ENCODE data around the gene TOP2A.
"Not testable (repeated sequence)": the region's sequence is repeated elsewhere in the genome, so short reads cannot be mapped to it uniquely, and the experiment has no call there.

The TOP2A gene

DNA sequence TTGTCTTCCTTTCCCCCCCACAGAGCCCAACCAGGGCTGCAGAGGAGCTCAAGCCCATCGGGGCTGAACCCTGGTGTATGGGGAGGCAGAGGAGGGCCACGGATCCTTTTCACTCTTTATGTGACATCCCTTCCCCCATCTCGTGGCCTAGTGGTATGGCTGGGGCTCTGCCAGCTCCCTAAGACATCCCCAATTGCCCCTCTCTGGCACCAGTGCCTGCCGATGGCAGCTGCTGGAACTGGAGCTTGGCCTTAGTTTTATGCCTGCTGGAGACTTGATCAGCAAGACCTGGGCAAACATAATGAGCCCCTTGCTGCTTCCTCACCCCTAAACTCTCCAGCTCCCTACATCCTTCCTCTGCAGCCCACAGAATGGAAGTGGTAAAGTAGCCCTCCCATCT lies 8.0 kb upstream of the TOP2A start:
- no peak for DNase-seq

DNA sequence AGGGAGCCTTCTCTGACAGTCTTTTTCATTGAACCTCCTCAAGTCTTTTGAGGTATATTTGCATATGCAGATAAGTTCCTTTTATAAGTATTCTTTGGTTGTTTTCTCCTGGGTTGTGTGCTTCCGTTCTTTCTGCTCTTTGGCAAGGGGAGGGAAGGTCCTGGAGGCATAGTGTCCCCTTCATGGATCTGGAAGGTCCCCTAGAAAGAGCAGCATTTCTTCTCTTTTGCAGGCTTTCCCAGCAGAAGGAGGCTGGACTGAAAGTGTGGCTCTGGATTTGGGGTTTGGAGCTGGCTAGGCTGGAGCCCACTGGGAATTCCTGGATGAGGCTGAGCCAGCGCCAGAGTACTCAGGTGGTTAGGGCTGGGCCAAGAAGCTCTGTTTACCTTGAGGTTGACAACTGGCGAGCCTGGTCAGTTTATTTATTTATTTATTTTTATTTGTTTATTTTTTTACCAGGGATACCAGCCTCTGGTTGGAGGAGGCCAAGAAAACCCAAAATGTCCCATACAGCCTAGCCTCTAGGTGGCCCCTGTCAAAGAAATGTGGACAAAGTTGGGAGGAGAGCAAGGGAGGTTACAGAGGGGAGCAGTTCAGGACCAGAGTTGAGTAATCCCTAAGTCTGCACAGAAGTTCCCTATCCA lies 5.4 kb upstream of the TOP2A start:
- DNase-seq, result no peak

GRCh38 chr17:40419559-40420331 lies 2.0 kb upstream of the TOP2A start:
- DNase-seq, result no peak

GRCh38 chr17:40418428-40418706 lies 671 bp upstream of the TOP2A start:
- DNase-seq, result no peak

DNA sequence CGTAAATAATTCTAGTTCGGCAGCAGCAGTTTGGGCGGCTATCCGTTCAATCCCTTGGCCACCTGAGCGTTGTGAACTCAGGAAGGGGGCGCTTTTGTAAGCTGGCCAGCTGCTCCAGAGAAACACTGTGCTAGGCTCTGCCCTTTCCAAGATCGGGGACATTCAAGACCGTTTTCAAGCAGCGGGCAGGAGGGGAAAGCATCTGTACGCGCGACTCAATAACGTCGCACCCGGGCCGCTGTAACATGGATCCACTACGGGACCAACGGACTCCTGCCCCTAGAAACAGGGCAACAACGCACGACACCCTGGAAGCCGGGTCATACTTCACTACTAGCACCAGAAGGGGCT lies 463 bp downstream of the TOP2A start:
- no peak for DNase-seq

DNA sequence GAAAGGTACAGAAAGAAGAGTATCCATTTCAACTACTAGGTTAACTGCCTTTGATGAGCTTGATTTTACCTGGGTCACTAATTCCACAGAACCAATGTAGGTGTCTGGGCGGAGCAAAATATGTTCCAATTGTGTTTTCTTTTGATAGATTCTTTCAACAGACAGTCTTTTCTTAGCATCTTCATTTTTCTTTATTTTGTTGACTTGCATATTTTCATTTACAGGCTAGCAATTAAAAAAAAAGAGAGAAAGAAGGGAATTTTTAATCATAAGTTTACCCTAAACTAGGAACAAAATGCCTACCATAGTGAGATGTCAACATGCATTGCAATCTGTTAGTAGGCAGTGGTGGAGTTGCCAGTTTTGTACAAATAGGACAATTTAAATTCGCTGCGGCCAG lies 1.0 kb downstream of the TOP2A start:
- DNase-seq, result no peak

DNA sequence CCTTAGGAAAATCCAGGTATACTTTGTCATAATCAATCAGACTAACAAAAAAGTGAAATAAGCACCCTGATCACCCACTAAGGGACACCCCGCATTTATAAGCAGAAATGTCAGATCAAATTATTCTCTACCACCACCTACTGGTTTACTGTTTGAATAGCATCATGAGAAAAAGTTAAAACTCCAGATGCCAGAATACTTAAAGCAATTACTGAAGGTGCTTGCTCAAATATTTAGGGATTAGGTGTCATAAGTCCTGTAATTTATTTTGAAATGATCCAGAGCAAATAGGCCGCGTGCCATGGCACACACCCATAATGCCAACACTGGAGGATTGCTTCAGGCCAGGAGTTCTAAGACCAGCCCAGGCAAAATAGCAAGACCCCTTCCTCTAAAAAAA lies 2.3 kb downstream of the TOP2A start:
- no peak for DNase-seq

DNA sequence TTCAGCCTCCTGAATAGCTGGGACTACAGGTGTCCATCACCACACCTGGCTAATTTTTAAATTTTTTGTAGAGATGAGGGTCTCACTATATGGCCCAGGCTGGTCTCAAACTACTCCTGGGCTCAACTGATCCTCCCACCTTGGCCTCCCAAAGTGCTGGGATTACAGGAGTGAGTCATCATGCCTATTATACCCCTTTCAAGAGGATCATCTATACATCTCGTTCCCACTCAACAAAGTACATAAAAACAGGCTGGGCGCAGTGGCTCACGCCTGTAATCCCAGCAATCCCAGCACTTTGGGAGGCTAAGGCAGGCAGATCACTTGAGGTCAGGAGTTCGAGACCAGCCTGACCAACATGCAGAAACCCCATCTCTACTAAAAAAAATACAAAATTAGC lies 3.4 kb downstream of the TOP2A start:
- DNase-seq, result not testable (repeated sequence)

GRCh38 chr17:40412880-40413279 lies 4.8 kb downstream of the TOP2A start:
- DNase-seq, result no peak

GRCh38 chr17:40411821-40412220 lies 5.9 kb downstream of the TOP2A start:
- DNase-seq, result no peak

- no peak for DNase-seq
Observed at GRCh38 chr17:40410082-40410481, 7.6 kb downstream of the TOP2A start.

GRCh38 chr17:40409540-40409939 lies 8.2 kb downstream of the TOP2A start:
- not testable (repeated sequence) for DNase-seq

DNA sequence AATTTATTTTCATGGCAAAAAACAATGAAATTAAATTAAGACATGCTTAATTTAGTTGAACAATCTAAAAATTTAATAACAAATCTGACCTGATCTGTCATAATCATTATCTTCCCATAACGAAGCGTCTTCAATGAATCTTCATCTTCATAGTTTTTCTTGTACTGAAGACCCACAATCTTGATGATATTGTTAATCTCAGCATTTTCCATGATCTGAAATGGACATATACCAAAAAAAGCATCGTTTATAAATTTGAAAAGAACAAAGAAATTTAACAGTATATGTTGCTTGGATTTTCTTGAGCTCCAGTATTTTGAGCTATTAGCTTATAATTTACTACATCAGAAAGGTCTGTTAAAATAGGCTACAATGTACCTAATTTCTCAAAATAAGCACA lies 10.2 kb downstream of the TOP2A start:
- DNase-seq, result no peak

GRCh38 chr17:40404003-40404402 lies 13.7 kb downstream of the TOP2A start:
- DNase-seq, result no peak

DNA sequence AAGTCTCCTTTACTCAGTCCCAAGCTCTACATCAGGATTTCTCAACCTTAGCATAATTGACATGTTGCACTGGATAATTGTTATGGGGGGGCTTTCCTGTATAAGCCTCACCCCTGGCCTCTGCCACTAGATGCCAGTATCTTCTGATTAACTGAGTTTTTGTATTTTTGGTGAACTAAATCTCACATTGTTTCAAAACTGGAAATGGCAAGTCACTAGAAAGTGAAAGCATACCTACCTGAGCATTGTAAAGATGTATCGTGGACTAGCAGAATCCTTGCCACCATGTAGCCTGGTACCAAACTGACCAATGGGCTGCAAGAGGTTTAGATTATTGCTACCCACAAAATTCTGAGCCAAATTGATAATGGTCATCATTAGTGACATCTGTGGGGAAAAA lies 15.0 kb downstream of the TOP2A start:
- no peak for DNase-seq

GRCh38 chr17:40399185-40399584 lies 18.5 kb downstream of the TOP2A start:
- DNase-seq, result no peak

- DNase-seq, result not testable (repeated sequence)
Observed at GRCh38 chr17:40386555-40386954, 31.1 kb downstream of the TOP2A start.

DNA sequence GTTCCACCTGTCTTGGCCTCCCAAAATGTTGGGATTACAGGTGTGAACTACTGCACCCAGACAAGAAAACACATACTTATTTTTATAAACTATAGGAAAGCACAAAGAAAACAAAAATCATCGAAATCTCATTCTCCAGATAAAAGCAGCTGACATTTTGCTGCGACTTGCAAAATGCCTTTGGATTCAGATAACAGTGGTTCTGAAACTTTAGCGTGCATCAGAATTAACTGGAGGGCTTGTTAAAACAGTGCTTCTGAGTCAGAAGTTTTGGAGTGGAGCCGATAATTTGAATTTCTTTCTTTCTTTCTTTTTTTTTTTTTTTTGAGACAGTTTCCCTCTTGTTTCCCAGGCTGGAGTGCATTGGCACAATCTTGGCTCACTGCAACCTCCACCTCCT lies 35.4 kb downstream of the TOP2A start:
- DNase-seq, result no peak

DNA sequence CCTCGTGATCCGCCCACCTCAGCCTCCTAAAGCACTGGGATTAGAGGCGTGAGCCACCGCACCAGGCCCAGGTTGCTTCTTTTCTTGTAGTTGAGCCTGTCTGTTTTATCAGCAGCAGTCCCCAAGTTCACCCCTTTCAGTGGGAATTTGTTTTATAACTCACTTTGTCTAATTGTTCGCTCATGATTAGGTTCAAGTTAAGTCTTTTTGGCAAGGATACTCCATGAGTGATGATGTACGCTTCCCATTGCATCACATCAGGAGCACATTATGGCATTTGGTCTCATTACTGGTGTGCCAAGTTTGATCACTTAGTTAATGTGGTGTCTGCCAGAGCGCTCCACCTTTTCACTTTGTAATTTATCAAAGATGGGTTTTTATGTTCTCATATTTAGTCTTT lies 38.7 kb downstream of the TOP2A start:
- DNase-seq, result no peak

GRCh38 chr17:40377832-40378231 lies 39.9 kb downstream of the TOP2A start:
- no peak for DNase-seq

DNA sequence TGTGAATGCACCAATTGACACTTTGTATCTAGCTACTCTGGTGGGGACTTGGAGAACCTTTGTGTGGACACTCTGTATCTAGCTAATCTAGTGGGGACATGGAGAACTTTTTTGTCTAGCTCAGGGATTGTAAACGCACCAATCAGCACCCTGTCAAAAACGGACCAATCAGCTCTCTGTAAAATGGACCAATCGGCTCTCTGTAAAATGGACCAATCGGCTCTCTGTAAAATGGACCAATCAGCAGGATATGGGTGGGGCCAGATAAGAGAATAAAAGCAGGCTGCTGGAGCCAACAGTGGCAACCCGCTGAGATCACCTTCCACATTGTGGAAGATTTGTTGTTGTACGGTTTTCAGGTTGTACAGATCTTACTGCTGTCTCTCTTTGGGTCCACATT lies 41.2 kb downstream of the TOP2A start:
- DNase-seq, result not testable (repeated sequence)

GRCh38 chr17:40375786-40376185 lies 41.9 kb downstream of the TOP2A start:
- not testable (repeated sequence) for DNase-seq

GRCh38 chr17:40374821-40375498 lies 42.7 kb downstream of the TOP2A start:
- DNase-seq, result no peak

DNA sequence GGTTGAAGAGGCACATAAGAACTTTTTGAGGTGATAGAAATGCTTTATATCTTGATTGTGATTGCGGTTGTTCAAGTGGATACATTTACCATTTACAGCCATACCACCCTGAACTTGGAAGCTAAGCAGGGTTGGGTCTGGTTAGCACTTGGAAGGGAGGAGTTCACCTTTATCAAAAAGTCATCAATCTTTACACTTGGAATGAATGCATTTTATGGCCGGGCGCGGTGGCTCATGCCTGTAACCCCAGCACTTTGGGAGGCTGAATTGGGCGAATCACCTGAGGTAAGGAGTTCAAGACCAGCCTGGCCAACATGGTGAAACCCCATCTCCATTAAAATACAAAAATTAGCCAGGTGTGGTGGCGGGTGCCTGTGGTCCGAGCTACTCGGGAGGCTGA lies 43.7 kb downstream of the TOP2A start:
- no peak for DNase-seq

GRCh38 chr17:40373324-40373723 lies 44.4 kb downstream of the TOP2A start:
- no peak for DNase-seq
